Liver (tissue), 9 donors: ENCODE measurements around the gene LRIT2. TPM values are rescaled to one million over a fixed set of nuclear protein-coding genes. Genes with fewer than 3 reads are reported as not detected.

ENCODE experiments used
- DNase-seq: peaks from one replicate; pipeline ENCODE4 v3.0.0-alpha.2; 2017; ENCODE audit warnings: low spot score
- H3K27ac ChIP-seq, 2 donors: one replicate each; pipeline ENCODE4 v1.7.0; 2013; ENCODE audit warnings: inconsistent platforms in 2 of 2, low read length in 2 of 2, control low read depth in 1 of 2, low read depth in 1 of 2, mild to moderate bottlenecking in 1 of 2
- H3K27me3 ChIP-seq, 4 donors: one replicate each; pipeline versions ENCODE4 v1.6.1 to v1.7.0; 2013; ENCODE audit warnings: low read length in 3 of 4, inconsistent platforms in 1 of 4, mild to moderate bottlenecking in 1 of 4, moderate library complexity in 1 of 4; ENCODE audit not compliant: control insufficient read depth in 4 of 4, insufficient read depth in 4 of 4
- H3K36me3 ChIP-seq, 4 donors: one replicate each; pipeline versions ENCODE4 v1.6.1 to v1.7.0; 2013; ENCODE audit warnings: low read length in 3 of 4, mild to moderate bottlenecking in 3 of 4, low read depth in 1 of 4, moderate library complexity in 1 of 4; ENCODE audit not compliant: control insufficient read depth in 4 of 4, insufficient read depth in 3 of 4
- H3K4me1 ChIP-seq, 4 donors: one replicate each; pipeline versions ENCODE4 v1.6.1 to v1.7.0; 2013; ENCODE audit warnings: low read length in 3 of 4, mild to moderate bottlenecking in 3 of 4, moderate library complexity in 1 of 4; ENCODE audit not compliant: control insufficient read depth in 4 of 4, insufficient read depth in 4 of 4
- H3K4me3 ChIP-seq, 3 donors: one replicate each; pipeline versions ENCODE4 v1.6.1 to v1.7.0; 2013; ENCODE audit warnings: low read length in 3 of 3, control low read depth in 1 of 3, low read depth in 1 of 3, mild to moderate bottlenecking in 1 of 3
- H3K9ac ChIP-seq, 2 donors: one replicate each; pipeline ENCODE4 v1.7.0; 2013; ENCODE audit warnings: low read length in 2 of 2, mild to moderate bottlenecking in 2 of 2, moderate library complexity in 2 of 2, control low read depth in 1 of 2, low read depth in 1 of 2
- H3K9me3 ChIP-seq, 4 donors: one replicate each; pipeline versions ENCODE4 v1.6.1 to v1.7.0; 2013; ENCODE audit warnings: low read length in 3 of 4; ENCODE audit not compliant: control insufficient read depth in 4 of 4
- ATF3 ChIP-seq: IDR thresholded peaks from 2 replicates; pipeline ENCODE4 v1.6.1; 2016; ENCODE audit warnings: antibody characterized with exemption
- EGR1 ChIP-seq, 2 donors: IDR thresholded peaks; 2 replicates each; pipeline ENCODE4 v1.6.1; 2016 to 2018; ENCODE audit warnings: antibody characterized with exemption in 2 of 2, low read depth in 2 of 2
- FOXA1 ChIP-seq: IDR thresholded peaks from 2 replicates; pipeline ENCODE4 v1.6.1; 2016; ENCODE audit warnings: antibody characterized with exemption
- FOXA2 ChIP-seq: IDR thresholded peaks from 2 replicates; pipeline ENCODE4 v1.6.1; 2016; ENCODE audit warnings: antibody characterized with exemption
- GABPA ChIP-seq, 2 donors: IDR thresholded peaks in 1 of 2; conservative IDR thresholded peaks in 1 of 2; 2 replicates each; pipeline ENCODE4 v1.6.1; 2016; ENCODE audit warnings: antibody characterized with exemption in 2 of 2, mild to moderate bottlenecking in 1 of 2, moderate library complexity in 1 of 2
- HNF4A ChIP-seq, 2 donors: conservative IDR thresholded peaks; 2 replicates each; pipeline ENCODE4 v1.6.1; 2016; ENCODE audit warnings: antibody characterized with exemption in 2 of 2, mild to moderate bottlenecking in 2 of 2
- HNF4G ChIP-seq: IDR thresholded peaks from 2 replicates; pipeline ENCODE4 v1.6.1; 2016; ENCODE audit warnings: antibody characterized with exemption
- JUND ChIP-seq, 2 donors: IDR thresholded peaks; 2 replicates each; pipeline ENCODE4 v1.6.1; 2016; ENCODE audit warnings: antibody characterized with exemption in 2 of 2
- MAX ChIP-seq: IDR thresholded peaks from 2 replicates; pipeline ENCODE4 v1.6.1; 2016; ENCODE audit warnings: antibody characterized with exemption
- NR2F2 ChIP-seq: IDR thresholded peaks from 2 replicates; pipeline ENCODE4 v1.6.1; 2016; ENCODE audit warnings: antibody characterized with exemption
- RAD21 ChIP-seq, 2 donors: IDR thresholded peaks; 2 replicates each; pipeline ENCODE4 v1.6.1; 2016; ENCODE audit warnings: antibody characterized with exemption in 2 of 2, mild to moderate bottlenecking in 2 of 2
- REST ChIP-seq: IDR thresholded peaks from 2 replicates; pipeline ENCODE4 v1.6.1; 2016; ENCODE audit warnings: antibody characterized with exemption, mild to moderate bottlenecking
- SP1 ChIP-seq: IDR thresholded peaks from 2 replicates; pipeline ENCODE4 v1.6.1; 2018; ENCODE audit warnings: antibody characterized with exemption, mild to moderate bottlenecking
- TAF1 ChIP-seq: conservative IDR thresholded peaks from 2 replicates; pipeline ENCODE4 v1.6.1; 2016; ENCODE audit warnings: antibody characterized with exemption, mild to moderate bottlenecking
- YY1 ChIP-seq: IDR thresholded peaks from 2 replicates; pipeline ENCODE4 v1.6.1; 2016; ENCODE audit warnings: antibody characterized with exemption, mild to moderate bottlenecking
- WGBS: extraction: QIAGEN DNeasy Blood & Tissue Kit; methylation state at CpG from one replicate; pipeline ENCODE4 v1.1.7; 2013; 5-methylcytosine and 5-hydroxymethylcytosine counted together
- polyA plus RNA-seq, 2 donors: library from polyadenylated mRNA; stranded (reverse) in 1 of 2; unstranded in 1 of 2; fragments of 200-250 nt in 1 of 2; fragments of >200 nt in 1 of 2; fragmentation: Nextera tagmentation in 1 of 2; extraction: Ambion mirVana in 1 of 2; gene quantifications; one replicate each; pipeline versions ENCODE4 v1.2.1 to v1.2.3, GENCODE V29; 2013 to 2015
- total RNA-seq, 2 donors: library from RNA; depleted of rRNA; stranded (reverse); fragments of >200 nt; gene quantifications; one replicate each; pipeline ENCODE4 v1.2.3, GENCODE V29; 2014
- TF ChIP-seq, protein P1 (sequence below): fragments of 150-350 bp; IDR thresholded peaks from 2 replicates; pipeline ENCODE4 v1.5.1; 2017; ENCODE audit warnings: improper control_type of control experiment, low read depth, low read length; ENCODE audit not compliant: missing input control
- TF ChIP-seq, protein P2 (sequence below): IDR thresholded peaks from 2 replicates; pipeline ENCODE4 v1.6.1; 2016; ENCODE audit warnings: antibody characterized with exemption
- donor health status: healthy.
- donor health status: healthy.
- donor health status: healthy.
- donor health status: healthy.
- donor health status: healthy.

LRIT2 gene
- total and polyA plus RNA-seq, 4 donors, result not detected

DNA sequence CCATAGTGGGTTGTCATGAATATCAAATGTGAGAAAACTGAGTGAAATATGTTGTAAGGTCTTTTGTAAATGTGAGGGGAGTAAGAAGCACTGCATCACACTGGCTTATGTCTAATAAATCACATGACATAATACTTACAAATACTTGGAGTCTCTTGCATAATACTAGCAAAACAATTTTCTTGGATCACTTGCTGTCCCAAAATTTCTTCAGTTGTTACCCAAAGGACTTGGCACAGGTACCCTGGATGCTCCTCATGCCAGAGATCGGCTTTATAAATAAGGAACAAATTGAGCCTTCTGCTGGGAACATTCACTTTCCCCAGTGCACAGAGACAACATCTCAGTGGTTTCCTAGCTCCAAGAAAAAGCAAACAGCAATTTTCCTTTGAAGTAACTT lies 5.0 kb upstream of the LRIT2 start (continued):
- TF ChIP-seq, protein P1, sequence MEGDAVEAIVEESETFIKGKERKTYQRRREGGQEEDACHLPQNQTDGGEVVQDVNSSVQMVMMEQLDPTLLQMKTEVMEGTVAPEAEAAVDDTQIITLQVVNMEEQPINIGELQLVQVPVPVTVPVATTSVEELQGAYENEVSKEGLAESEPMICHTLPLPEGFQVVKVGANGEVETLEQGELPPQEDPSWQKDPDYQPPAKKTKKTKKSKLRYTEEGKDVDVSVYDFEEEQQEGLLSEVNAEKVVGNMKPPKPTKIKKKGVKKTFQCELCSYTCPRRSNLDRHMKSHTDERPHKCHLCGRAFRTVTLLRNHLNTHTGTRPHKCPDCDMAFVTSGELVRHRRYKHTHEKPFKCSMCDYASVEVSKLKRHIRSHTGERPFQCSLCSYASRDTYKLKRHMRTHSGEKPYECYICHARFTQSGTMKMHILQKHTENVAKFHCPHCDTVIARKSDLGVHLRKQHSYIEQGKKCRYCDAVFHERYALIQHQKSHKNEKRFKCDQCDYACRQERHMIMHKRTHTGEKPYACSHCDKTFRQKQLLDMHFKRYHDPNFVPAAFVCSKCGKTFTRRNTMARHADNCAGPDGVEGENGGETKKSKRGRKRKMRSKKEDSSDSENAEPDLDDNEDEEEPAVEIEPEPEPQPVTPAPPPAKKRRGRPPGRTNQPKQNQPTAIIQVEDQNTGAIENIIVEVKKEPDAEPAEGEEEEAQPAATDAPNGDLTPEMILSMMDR, result no peak

GRCh38 chr10:84227810-84228209 lies 2.5 kb upstream of the LRIT2 start:
- Histone ChIP-seq H3K4me3 (no peak overlapping the region), H3K9me3 (no peaks in the 10 kb centered on the region), H3K36me3 (no peaks in the 10 kb centered on the region), H3K4me1 (no peaks in the 10 kb centered on the region), H3K27me3 (peaks cover 0 to 7% (median 4%) of the 10 kb centered on the region in 4 donors), H3K9ac (no peak overlapping the region), H3K27ac (no peak overlapping the region)
- no peak for DNase-seq
- TF ChIP-seq YY1, result no peak
- TF ChIP-seq ATF3, result no peak
- TF ChIP-seq, protein P1, result no peak
- TF ChIP-seq REST, result no peak
- TF ChIP-seq MAX, result no peak
- no peak for TF ChIP-seq NR2F2
- TF ChIP-seq JUND (IDR thresholded peaks at IDR 0.05), result no peak
- TF ChIP-seq FOXA2, result no peak
- no peak for TF ChIP-seq SP1
- no peak for TF ChIP-seq TAF1
- no peak for TF ChIP-seq HNF4G
- 66% methylated on average over 4 of the region's 4 CpGs for WGBS

DNA sequence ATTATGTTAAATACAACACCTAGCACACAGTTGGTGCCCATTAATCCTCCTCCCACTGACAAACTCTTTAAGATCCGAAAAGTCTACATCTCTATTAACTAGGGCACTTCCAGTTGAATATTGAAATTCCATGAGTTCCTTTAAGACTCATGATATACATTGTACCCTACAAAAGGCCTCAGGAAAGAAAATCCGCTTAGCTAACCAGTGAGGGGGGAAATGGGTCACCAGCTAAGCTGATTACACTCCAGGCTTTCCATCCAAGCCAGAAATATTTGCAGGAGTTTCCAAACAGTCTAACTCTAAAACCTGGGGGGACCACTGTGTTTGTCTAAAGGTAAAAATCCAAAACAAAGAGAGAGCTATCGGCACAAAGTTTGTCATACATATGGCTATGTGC lies 1.3 kb upstream of the LRIT2 start:
- no peaks in the 10 kb centered on the region for H3K36me3 ChIP-seq
- 67% methylated on average over 3 of the region's 3 CpGs for WGBS
- H3K27ac ChIP-seq, result no peak overlapping the region
- no peaks in the 10 kb centered on the region for H3K4me1 ChIP-seq
- H3K9ac ChIP-seq, result no peak overlapping the region
- H3K4me3 ChIP-seq, result no peak overlapping the region
- DNase-seq, result no peak
- no peaks in the 10 kb centered on the region for H3K9me3 ChIP-seq
- peaks cover 0 to 13% (median 4%) of the 10 kb centered on the region in 4 donors for H3K27me3 ChIP-seq
- TF ChIP-seq GABPA (IDR thresholded peaks at IDR 0.05 in 1 of 2, conservative IDR thresholded peaks at IDR 0.05 in 1 of 2), result no peak
- no peak for TF ChIP-seq HNF4G
- no peak for TF ChIP-seq NR2F2
- no peak for TF ChIP-seq TAF1
- TF ChIP-seq, protein P2, sequence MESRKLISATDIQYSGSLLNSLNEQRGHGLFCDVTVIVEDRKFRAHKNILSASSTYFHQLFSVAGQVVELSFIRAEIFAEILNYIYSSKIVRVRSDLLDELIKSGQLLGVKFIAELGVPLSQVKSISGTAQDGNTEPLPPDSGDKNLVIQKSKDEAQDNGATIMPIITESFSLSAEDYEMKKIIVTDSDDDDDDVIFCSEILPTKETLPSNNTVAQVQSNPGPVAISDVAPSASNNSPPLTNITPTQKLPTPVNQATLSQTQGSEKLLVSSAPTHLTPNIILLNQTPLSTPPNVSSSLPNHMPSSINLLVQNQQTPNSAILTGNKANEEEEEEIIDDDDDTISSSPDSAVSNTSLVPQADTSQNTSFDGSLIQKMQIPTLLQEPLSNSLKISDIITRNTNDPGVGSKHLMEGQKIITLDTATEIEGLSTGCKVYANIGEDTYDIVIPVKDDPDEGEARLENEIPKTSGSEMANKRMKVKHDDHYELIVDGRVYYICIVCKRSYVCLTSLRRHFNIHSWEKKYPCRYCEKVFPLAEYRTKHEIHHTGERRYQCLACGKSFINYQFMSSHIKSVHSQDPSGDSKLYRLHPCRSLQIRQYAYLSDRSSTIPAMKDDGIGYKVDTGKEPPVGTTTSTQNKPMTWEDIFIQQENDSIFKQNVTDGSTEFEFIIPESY, result no peak
- TF ChIP-seq, protein P1, result no peak
- no peak for TF ChIP-seq FOXA1
- no peak for TF ChIP-seq MAX
- no peak for TF ChIP-seq JUND (IDR thresholded peaks at IDR 0.05)
- no peak for TF ChIP-seq YY1
- TF ChIP-seq ATF3, result no peak
- TF ChIP-seq EGR1 (IDR thresholded peaks at IDR 0.05; ENCODE audit: low read depth in 2 of 2), result no peak
- no peak for TF ChIP-seq RAD21 (IDR thresholded peaks at IDR 0.05)
- TF ChIP-seq HNF4A (conservative IDR thresholded peaks at IDR 0.05), result no peak
